HEK293 (cell line): ENCODE data around the gene HAUS1.

ENCODE experiments used
- CTCF ChIA-PET: fragments of 350-600 bp; formaldehyde crosslinking; extraction: SDS; loops from one replicate; lab custom pipeline; 2021; ENCODE audit warnings: antibody characterized with exemption; lab: Yijun Ruan, JAX
- POLR2A ChIA-PET: fragments of 300-600 bp; formaldehyde crosslinking; extraction: SDS; loops from one replicate; lab custom pipeline; 2020; ENCODE audit warnings: antibody characterized with exemption, inconsistent platforms; lab: Yijun Ruan, JAX
- H3K27ac ChIP-seq: fragments of 200-500 bp; sonication (Bioruptor generic); 2 replicates; pipeline ENCODE4 v1.5.1; 2014; ENCODE audit warnings: low read depth, low read length, control low read depth, inconsistent platforms; ENCODE audit errors: extremely low read depth
- H3K36me3 ChIP-seq, 2 experiments: fragments of 200-500 bp in 1 of 2; sonication (Bioruptor generic) in 1 of 2; 1 replicate in 1 of 2; 2 replicates in 1 of 2; pipeline ENCODE4 v1.5.1; 2014 to 2017; ENCODE audit warnings: inconsistent platforms in 2 of 2, low read length in 2 of 2; ENCODE audit not compliant: control insufficient read depth in 2 of 2, insufficient read depth in 1 of 2
- H3K4me1 ChIP-seq: fragments of 200-500 bp; sonication (Bioruptor generic); 2 replicates; pipeline ENCODE4 v1.5.1; 2014; ENCODE audit warnings: mild to moderate bottlenecking, low read length, inconsistent platforms; ENCODE audit not compliant: control insufficient read depth, insufficient read depth
- H3K4me3 ChIP-seq: 2 replicates; pipeline ENCODE4 v1.5.1; 2011; ENCODE audit warnings: low read depth, mild to moderate bottlenecking, control low read depth, low read length, moderate library complexity
- H3K9me3 ChIP-seq: fragments of 200-500 bp; sonication (Bioruptor generic); 2 replicates; pipeline ENCODE4 v1.5.1; 2014; ENCODE audit warnings: low read depth, low read length, inconsistent platforms; ENCODE audit not compliant: control insufficient read depth, insufficient read depth
- HOXD13 ChIP-seq: sonication (generic); formaldehyde crosslinking; IDR thresholded peaks from 2 replicates; pipeline ENCODE4 v1.8.0; 2022; ENCODE audit warnings: missing genetic modification reagents, borderline replicate concordance
- KLF16 ChIP-seq: fragments of 450-650 bp; formaldehyde crosslinking; IDR thresholded peaks from 2 replicates; pipeline ENCODE4 v1.5.1; 2017; ENCODE audit warnings: missing biosample characterization, missing genetic modification characterization
- MEIS1 ChIP-seq: sonication (generic); formaldehyde crosslinking; IDR thresholded peaks from 2 replicates; pipeline ENCODE4 v1.8.1; 2022; ENCODE audit warnings: missing genetic modification reagents, mild to moderate bottlenecking, borderline replicate concordance
- PBX3 ChIP-seq: sonication (generic); formaldehyde crosslinking; IDR thresholded peaks from 2 replicates; pipeline ENCODE4 v1.8.1; 2022; ENCODE audit warnings: mild to moderate bottlenecking, moderate library complexity, missing genetic modification reagents
- REST ChIP-seq: fragments of 450-650 bp; formaldehyde crosslinking; IDR thresholded peaks from 2 replicates; pipeline ENCODE4 v1.5.1; 2016; ENCODE audit warnings: missing biosample characterization, missing genetic modification characterization
- SP7 ChIP-seq: fragments of 450-650 bp; formaldehyde crosslinking; IDR thresholded peaks from 2 replicates; pipeline ENCODE4 v1.5.1; 2016; ENCODE audit warnings: missing biosample characterization, missing genetic modification characterization
- ZFHX2 ChIP-seq: fragments of 450-650 bp; formaldehyde crosslinking; conservative IDR thresholded peaks from 2 replicates; pipeline ENCODE4 v1.5.1; 2016; ENCODE audit warnings: missing biosample characterization, missing genetic modification characterization
- ZFP3 ChIP-seq: fragments of 450-650 bp; formaldehyde crosslinking; IDR thresholded peaks from 2 replicates; pipeline ENCODE4 v1.5.1; 2016; ENCODE audit warnings: low read depth, missing biosample characterization, missing genetic modification characterization
- ZFP37 ChIP-seq: fragments of 450-650 bp; formaldehyde crosslinking; IDR thresholded peaks from 2 replicates; pipeline ENCODE4 v1.5.1; 2016; ENCODE audit warnings: missing biosample characterization, missing genetic modification characterization
- ZNF10 ChIP-seq: fragments of 450-650 bp; formaldehyde crosslinking; IDR thresholded peaks from 2 replicates; pipeline ENCODE4 v1.5.1; 2017; ENCODE audit warnings: missing biosample characterization, missing genetic modification characterization
- ZNF132 ChIP-seq: fragments of 450-650 bp; formaldehyde crosslinking; IDR thresholded peaks from 2 replicates; pipeline ENCODE4 v1.5.1; 2017; ENCODE audit warnings: missing biosample characterization, missing genetic modification characterization, borderline replicate concordance
- ZNF266 ChIP-seq: fragments of 450-650 bp; formaldehyde crosslinking; IDR thresholded peaks from 2 replicates; pipeline ENCODE4 v1.5.1; 2016; ENCODE audit warnings: missing biosample characterization, missing genetic modification characterization, low read depth
- ZNF404 ChIP-seq: fragments of 450-650 bp; formaldehyde crosslinking; IDR thresholded peaks from 2 replicates; pipeline ENCODE4 v1.5.1; 2017; ENCODE audit warnings: missing biosample characterization, missing genetic modification characterization
- ZNF416 ChIP-seq: fragments of 450-650 bp; formaldehyde crosslinking; IDR thresholded peaks from 2 replicates; pipeline ENCODE4 v1.5.1; 2016; ENCODE audit warnings: missing biosample characterization, missing genetic modification characterization
- ZNF529 ChIP-seq: fragments of 450-650 bp; formaldehyde crosslinking; IDR thresholded peaks from 2 replicates; pipeline ENCODE4 v1.5.1; 2017; ENCODE audit warnings: missing genetic modification characterization, missing biosample characterization; ENCODE audit not compliant: insufficient replicate concordance
- ZNF561 ChIP-seq: fragments of 450-650 bp; IDR thresholded peaks from 2 replicates; pipeline ENCODE4 v1.5.1; 2018; ENCODE audit warnings: missing biosample characterization, missing genetic modification characterization, borderline replicate concordance
- ZNF585B ChIP-seq: fragments of 450-650 bp; formaldehyde crosslinking; IDR thresholded peaks from 2 replicates; pipeline ENCODE4 v1.5.1; 2016; ENCODE audit warnings: missing biosample characterization, missing genetic modification characterization
- ZNF629 ChIP-seq: fragments of 450-650 bp; formaldehyde crosslinking; IDR thresholded peaks from 2 replicates; pipeline ENCODE4 v1.5.1; 2017; ENCODE audit warnings: missing biosample characterization, missing genetic modification characterization
- ZNF639 ChIP-seq: fragments of 450-650 bp; formaldehyde crosslinking; IDR thresholded peaks from 2 replicates; pipeline ENCODE4 v1.5.1; 2016; ENCODE audit warnings: missing biosample characterization, missing genetic modification characterization
- ZNF654 ChIP-seq: fragments of 450-650 bp; formaldehyde crosslinking; IDR thresholded peaks from 2 replicates; pipeline ENCODE4 v1.5.1; 2016; ENCODE audit warnings: low read depth, missing biosample characterization, missing genetic modification characterization
- ZNF704 ChIP-seq: fragments of 450-650 bp; formaldehyde crosslinking; IDR thresholded peaks from 2 replicates; pipeline ENCODE4 v1.5.1; 2016; ENCODE audit warnings: missing biosample characterization, missing genetic modification characterization
- ZSCAN18 ChIP-seq: fragments of 450-650 bp; formaldehyde crosslinking; IDR thresholded peaks from 2 replicates; pipeline ENCODE4 v1.5.1; 2016; ENCODE audit warnings: missing biosample characterization, missing genetic modification characterization

Gene HAUS1

GRCh38 chr18:46169464-46169941 is 65.3 kb downstream of the HAUS1 start (continued):
- TF ChIP-seq ZNF639 (tag by site-specific recombination) (no peak), MEIS1 (no peak), ZNF132 (tag by site-specific recombination) (no peak), ZNF404 (tag by site-specific recombination) (no peak), ZFHX2 (no peak), ZNF585B (tag by site-specific recombination) (no peak), ZNF561 (tag by site-specific recombination) (no peak), REST (no peak), ZNF266 (no peak), ZFP37 (no peak), ZNF416 (tag by site-specific recombination) (no peak), PBX3 (CRISPR knock-in tag) (no peak), SP7 (tag by site-specific recombination) (no peak), HOXD13 (CRISPR knock-in tag) (no peak)

- Histone ChIP-seq H3K36me3 (no peaks in the 10 kb centered on the region; a peak in 1 of 3 replicates), H3K4me1 (0 out of 2 replicates have a peak, but pooled peaks cover 9% of the 10 kb centered on the region), H3K4me3 (no peak overlapping the region), H3K27ac (no peak overlapping the region), H3K9me3 (no peaks in the 10 kb centered on the region)
- ChIA-PET POLR2A (no interaction called here), CTCF (interaction anchor here (3.0 to 3.9 kb wide), 3 partner anchors 8 to 106 kb away, joined by 42 to 79 read pairs (median 53); no protein-coding TSS in a partner anchor)
- TF ChIP-seq ZNF629 (tag by site-specific recombination) (no peak), ZNF10 (tag by site-specific recombination) (no peak), ZNF529 (tag by site-specific recombination) (no peak), ZFP37 (no peak), KLF16 (no peak), ZNF654 (tag by site-specific recombination) (no peak), ZSCAN18 (tag by site-specific recombination) (no peak), ZFP3 (tag by site-specific recombination) (no peak), ZNF704 (tag by site-specific recombination) (no peak)
Observed at GRCh38 chr18:46171331-46171730, 67.1 kb downstream of the HAUS1 start.
